HG02678 (cell line): ENCODE results near the gene DHX8.

ENCODE experiments used
- ATAC-seq: cut with Tn5 transposase; IDR thresholded peaks from one replicate; pipeline ENCODE4 v1.9.1; 2021; ENCODE audit warnings: mild to moderate bottlenecking, moderate library complexity; ENCODE audit not compliant: unreplicated experiment

Gene DHX8

DNA sequence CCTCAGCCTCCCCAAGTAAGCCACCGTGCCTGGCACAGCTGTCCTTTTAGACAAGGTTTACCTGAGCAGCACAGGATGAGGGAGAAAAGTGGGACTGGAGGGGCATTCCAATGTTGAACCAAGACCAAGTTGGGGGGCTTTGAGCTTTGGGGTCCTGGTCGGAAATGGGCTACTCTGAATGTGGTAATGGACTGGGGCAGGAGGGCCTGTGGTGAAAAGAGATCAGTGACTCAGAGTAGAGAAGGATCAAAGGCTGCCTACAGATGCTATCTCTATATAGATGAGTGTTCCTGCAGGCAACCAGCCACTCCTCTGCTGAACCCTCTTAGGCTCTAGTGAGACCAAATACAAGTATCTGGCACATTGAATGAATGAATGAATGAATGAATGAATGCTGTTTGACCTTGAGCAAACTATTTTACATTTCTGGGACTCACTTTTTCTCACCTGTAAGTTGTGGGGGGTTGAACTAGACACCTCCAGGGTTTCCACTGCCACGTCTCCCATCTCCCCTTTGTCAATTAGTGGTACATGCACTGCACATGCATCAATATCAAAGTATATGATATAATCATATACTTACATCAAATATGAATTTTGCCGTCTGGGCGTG, 88.7 kb downstream of the DHX8 start:
- ATAC-seq: no peak

- no peak for ATAC-seq
These were observed 90.0 kb downstream of the DHX8 start for GRCh38 chr17:43573579-43574321.

GRCh38 chr17:43574348-43574747, 90.6 kb downstream of the DHX8 start:
- ATAC-seq: no peak

DNA sequence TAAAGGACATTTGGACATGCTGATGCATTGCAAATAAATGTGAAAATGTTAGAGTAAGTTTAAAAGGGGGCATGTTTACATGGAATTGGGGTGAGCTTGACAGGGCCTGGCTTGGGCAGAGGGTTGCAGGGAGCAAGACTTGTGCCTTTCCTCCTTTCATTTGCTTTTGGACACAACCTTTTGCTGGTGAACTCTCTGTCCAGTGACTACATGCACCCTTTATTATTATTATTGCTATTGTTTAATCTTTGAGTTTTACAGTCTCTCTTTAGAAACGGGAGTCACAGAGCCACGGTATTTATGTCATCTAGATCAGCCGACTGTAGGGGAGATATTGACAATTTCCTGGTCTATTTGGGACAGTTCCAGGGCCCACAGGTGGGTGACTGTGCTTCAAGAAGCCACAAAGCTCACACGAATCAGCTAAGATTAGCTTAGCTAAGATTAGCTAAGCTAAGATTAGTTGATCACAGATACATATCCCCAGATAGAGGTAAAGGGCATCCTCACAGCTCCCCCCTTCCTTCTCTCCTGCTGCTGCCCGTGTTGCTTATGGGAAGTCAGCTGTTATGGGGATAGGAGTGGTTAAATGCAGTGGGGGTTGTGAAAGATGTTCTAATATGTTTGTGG, 91.2 kb downstream of the DHX8 start:
- ATAC-seq: no peak
